OCI-LY7 (cell line): ENCODE data around the gene MAPKAPK5.

ENCODE experiments used
- EZH2phosphoT487 ChIP-seq: fragments of 200-600 bp; sonication (generic); IDR thresholded peaks from 2 replicates; pipeline ENCODE4 v1.6.1; 2018; ENCODE audit warnings: low read depth, borderline replicate concordance, mild to moderate bottlenecking, mixed run types, antibody characterized with exemption, low read length, moderate library complexity, mixed read lengths
- TF ChIP-seq, protein P1 (sequence below): fragments of 200-600 bp; sonication (generic); conservative IDR thresholded peaks from 2 replicates; pipeline ENCODE4 v1.5.1; 2014; ENCODE audit warnings: mild to moderate bottlenecking, antibody characterized with exemption, low read length, moderate library complexity, mixed read lengths

- TF ChIP-seq, protein P1, sequence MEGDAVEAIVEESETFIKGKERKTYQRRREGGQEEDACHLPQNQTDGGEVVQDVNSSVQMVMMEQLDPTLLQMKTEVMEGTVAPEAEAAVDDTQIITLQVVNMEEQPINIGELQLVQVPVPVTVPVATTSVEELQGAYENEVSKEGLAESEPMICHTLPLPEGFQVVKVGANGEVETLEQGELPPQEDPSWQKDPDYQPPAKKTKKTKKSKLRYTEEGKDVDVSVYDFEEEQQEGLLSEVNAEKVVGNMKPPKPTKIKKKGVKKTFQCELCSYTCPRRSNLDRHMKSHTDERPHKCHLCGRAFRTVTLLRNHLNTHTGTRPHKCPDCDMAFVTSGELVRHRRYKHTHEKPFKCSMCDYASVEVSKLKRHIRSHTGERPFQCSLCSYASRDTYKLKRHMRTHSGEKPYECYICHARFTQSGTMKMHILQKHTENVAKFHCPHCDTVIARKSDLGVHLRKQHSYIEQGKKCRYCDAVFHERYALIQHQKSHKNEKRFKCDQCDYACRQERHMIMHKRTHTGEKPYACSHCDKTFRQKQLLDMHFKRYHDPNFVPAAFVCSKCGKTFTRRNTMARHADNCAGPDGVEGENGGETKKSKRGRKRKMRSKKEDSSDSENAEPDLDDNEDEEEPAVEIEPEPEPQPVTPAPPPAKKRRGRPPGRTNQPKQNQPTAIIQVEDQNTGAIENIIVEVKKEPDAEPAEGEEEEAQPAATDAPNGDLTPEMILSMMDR, result no peak
- TF ChIP-seq EZH2phosphoT487, result no peak
These were observed 13.6 kb upstream of the MAPKAPK5 start for GRCh38 chr12:111828338-111828979.
